ENCODE measurements around the gene RAD23A.

- TF ChIP-seq POLR2A (IDR thresholded peaks at IDR 0.05; ENCODE audit: low read length) (no peak), GATA1 (IDR thresholded peaks at IDR 0.05; ENCODE audit: low read depth, low read length) (no peak)
Measured at GRCh38 chr19:12912571-12912970, 33.1 kb upstream of the RAD23A start.
